NT2/D1 (cell line): ENCODE results near the gene PODXL.

ENCODE experiments used
- DNase-seq: peaks from one replicate; pipeline ENCODE4 v3.0.0-alpha.2; 2011; ENCODE audit warnings: low read depth, low spot score
- H3K27me3 ChIP-seq: 2 replicates; pipeline ENCODE4 v1.6.0; 2011; ENCODE audit warnings: mild to moderate bottlenecking; ENCODE audit not compliant: insufficient read length, insufficient read depth
- H3K36me3 ChIP-seq: 2 replicates; pipeline ENCODE4 v1.6.1; 2011; ENCODE audit warnings: mild to moderate bottlenecking, low read length, mixed read lengths; ENCODE audit not compliant: insufficient read depth, insufficient read length
- H3K4me1 ChIP-seq: 2 replicates; pipeline ENCODE4 v1.5.1; 2011; ENCODE audit not compliant: insufficient read depth, insufficient read length
- H3K4me3 ChIP-seq: 2 replicates; pipeline ENCODE4 v1.5.1; 2011; ENCODE audit warnings: low read depth; ENCODE audit not compliant: insufficient read length
- H3K9ac ChIP-seq: 2 replicates; pipeline ENCODE4 v1.6.0; 2011; ENCODE audit warnings: low read depth; ENCODE audit not compliant: insufficient read length
- H3K9me3 ChIP-seq: 2 replicates; pipeline ENCODE4 v1.5.1; 2011; ENCODE audit warnings: mild to moderate bottlenecking, low read length; ENCODE audit not compliant: insufficient read depth
- SUZ12 ChIP-seq: IDR thresholded peaks from 2 replicates; pipeline ENCODE4 v1.6.1; 2011; ENCODE audit not compliant: insufficient read length, insufficient read depth; ENCODE audit errors: extremely low read depth
- YY1 ChIP-seq: IDR thresholded peaks from 2 replicates; pipeline ENCODE4 v1.6.1; 2011; ENCODE audit not compliant: insufficient read length, insufficient read depth
- ZNF274 ChIP-seq: IDR thresholded peaks from 2 replicates; pipeline ENCODE4 v1.6.1; 2011; ENCODE audit warnings: mild to moderate bottlenecking, low read depth, low read length

PODXL gene

GRCh38 chr7:131454498-131454897 lies 101.9 kb downstream of the PODXL start:
- Histone ChIP-seq H3K9ac (no peak overlapping the region), H3K4me1 (no peaks in the 10 kb centered on the region), H3K27me3 (no peaks in the 10 kb centered on the region), H3K36me3 (peaks cover 8% of the 10 kb centered on the region), H3K4me3 (no peak overlapping the region), H3K9me3 (no peaks in the 10 kb centered on the region)
- DNase-seq = no peak
- TF ChIP-seq SUZ12 = no peak
- TF ChIP-seq ZNF274 = no peak
- TF ChIP-seq YY1 = no peak
